GM21737 (cell line): ENCODE data around the gene TSHZ3.

Experiments used
- ATAC-seq: cut with Tn5 transposase; IDR thresholded peaks from one replicate; pipeline ENCODE4 v1.9.1; 2021; ENCODE audit warnings: mild to moderate bottlenecking, moderate library complexity; ENCODE audit not compliant: unreplicated experiment

The TSHZ3 gene

GRCh38 chr19:31355665-31356289 is 6.5 kb upstream of the TSHZ3 start:
- no peak for ATAC-seq

GRCh38 chr19:31354799-31355664 is 5.8 kb upstream of the TSHZ3 start:
- no peak for ATAC-seq

- no peak for ATAC-seq
Measured at GRCh38 chr19:31354316-31354715, 5.1 kb upstream of the TSHZ3 start.

- no peak for ATAC-seq
Measured at GRCh38 chr19:31353833-31354232, 4.6 kb upstream of the TSHZ3 start.

- no peak for ATAC-seq
Measured at GRCh38 chr19:31352782-31353651, 3.8 kb upstream of the TSHZ3 start.

- ATAC-seq = no peak
Measured at GRCh38 chr19:31352296-31352781, 3.1 kb upstream of the TSHZ3 start.

- no peak for ATAC-seq
Measured at GRCh38 chr19:31351855-31352195, 2.6 kb upstream of the TSHZ3 start.

GRCh38 chr19:31351056-31351854 is 2.0 kb upstream of the TSHZ3 start:
- ATAC-seq = no peak

GRCh38 chr19:31350693-31351055 is 1.4 kb upstream of the TSHZ3 start:
- ATAC-seq = no peak

- ATAC-seq = no peak
Measured at GRCh38 chr19:31350033-31350692, 927 bp upstream of the TSHZ3 start.

- no peak for ATAC-seq
Measured at GRCh38 chr19:31348481-31349159, 616 bp downstream of the TSHZ3 start.

- ATAC-seq = no peak
Measured at GRCh38 chr19:31347828-31348392, 1.3 kb downstream of the TSHZ3 start.

- ATAC-seq = no peak
Measured at GRCh38 chr19:31347354-31347753, 1.9 kb downstream of the TSHZ3 start.

- no peak for ATAC-seq
Measured at GRCh38 chr19:31346184-31347059, 2.8 kb downstream of the TSHZ3 start.

- no peak for ATAC-seq
Measured at GRCh38 chr19:31344403-31344802, 4.8 kb downstream of the TSHZ3 start.

- ATAC-seq = no peak
Measured at GRCh38 chr19:31342926-31343325, 6.3 kb downstream of the TSHZ3 start.

- ATAC-seq = no peak
Measured at GRCh38 chr19:31340042-31341025, 8.9 kb downstream of the TSHZ3 start.
